Measurements from ENCODE around the gene TMEM120A.

TMEM120A gene

GRCh38 chr7:75945297-75946168, 48.9 kb downstream of the TMEM120A start:
- no peak for TF ChIP-seq CTCF (IDR thresholded peaks at IDR 0.05; ENCODE audit: insufficient read depth, missing control alignments)
- FAIRE-seq: no peak
- DNase-seq (ENCODE audit: insufficient read length, low spot score): no peak

- no peak for FAIRE-seq
- DNase-seq (ENCODE audit: insufficient read length, low spot score): no peak
- TF ChIP-seq CTCF (IDR thresholded peaks at IDR 0.05; ENCODE audit: insufficient read depth, missing control alignments): no peak
Observed at GRCh38 chr7:75944507-75944906, 49.9 kb downstream of the TMEM120A start.

GRCh38 chr7:75943864-75944263, 50.5 kb downstream of the TMEM120A start:
- no peak for DNase-seq (ENCODE audit: insufficient read length, low spot score)
- no peak for FAIRE-seq
- no peak for TF ChIP-seq CTCF (IDR thresholded peaks at IDR 0.05; ENCODE audit: insufficient read depth, missing control alignments)

DNA sequence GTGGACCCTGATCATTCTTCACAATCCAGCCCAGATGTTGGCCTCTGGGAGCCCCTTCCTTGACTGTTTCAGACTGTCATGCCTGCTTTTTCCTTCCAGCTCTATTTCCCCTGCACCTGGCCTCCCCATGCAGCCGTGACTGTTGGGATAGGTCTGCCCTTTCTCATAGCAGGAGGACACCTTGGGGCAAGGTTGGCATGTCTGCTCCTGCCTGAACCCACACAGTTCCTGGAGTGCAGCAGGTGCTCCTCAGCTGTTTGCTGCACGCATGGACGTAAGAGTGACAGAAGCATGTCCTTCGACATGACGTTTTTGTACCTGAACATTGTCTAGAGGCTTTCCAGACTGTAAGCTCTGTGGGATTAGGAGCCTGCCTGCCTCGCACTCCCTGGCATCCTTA, 55.5 kb downstream of the TMEM120A start:
- DNase-seq (ENCODE audit: insufficient read length, low spot score) (no peak), FAIRE-seq (no peak)
- TF ChIP-seq CTCF (IDR thresholded peaks at IDR 0.05; ENCODE audit: insufficient read depth, missing control alignments): no peak

- FAIRE-seq: no peak
- DNase-seq (ENCODE audit: insufficient read length, low spot score): no peak
- TF ChIP-seq CTCF (IDR thresholded peaks at IDR 0.05; ENCODE audit: insufficient read depth, missing control alignments): no peak
Observed at GRCh38 chr7:75937958-75938786, 56.2 kb downstream of the TMEM120A start.
